Measurements from ENCODE around the gene NPPA. TPM values are rescaled to one million over a fixed set of nuclear protein-coding genes. Genes with fewer than 3 reads are reported as not detected.

Gene NPPA
- polyA plus RNA-seq, 1 of the 3 experiments (the other 2 are of a cell fraction): not detected

Small RNA genes lying within 50 kb of the gene (small RNA-seq; reads per million reads assigned to genes)
- gene RF02156 (0 reads per million in 7 experiments), gene RF02157 (0 reads per million in 7 experiments), gene RF02158 (0 reads per million in 7 experiments)

Other genes with a start within 250 kb of the NPPA start
- gene FBXO2, start 193.4 kb downstream of the NPPA start, polyA plus RNA-seq (2012; rRNA removed): 17.0 and 21.7 TPM in 2 replicates
- gene FBXO44, start 192.9 kb downstream of the NPPA start, polyA plus RNA-seq (2012; rRNA removed): 42.8 and 52.2 TPM in 2 replicates
- gene FBXO6, start 183.6 kb downstream of the NPPA start, polyA plus RNA-seq (2012; rRNA removed): 7.3 and 8.1 TPM in 2 replicates
- 70.0 and 94.0 TPM in 2 replicates for gene MAD2L2, start 166.6 kb downstream of the NPPA start, polyA plus RNA-seq (2012; rRNA removed)
- gene DRAXIN, start 156.1 kb downstream of the NPPA start, polyA plus RNA-seq (2012; rRNA removed): 0.57 and 0.97 TPM in 2 replicates
- gene AGTRAP, start 111.6 kb downstream of the NPPA start, polyA plus RNA-seq (2012; rRNA removed): 45.1 and 66.2 TPM in 2 replicates
- gene C1orf167, start 85.6 kb downstream of the NPPA start, polyA plus RNA-seq (2012; rRNA removed): 0.10 TPM in 1 of 2 replicates, not detected in the other
- gene MTHFR, start 41.8 kb downstream of the NPPA start, polyA plus RNA-seq (2012; rRNA removed): 5.3 and 7.6 TPM in 2 replicates
- 7.4 and 8.3 TPM in 2 replicates for gene CLCN6, start 41.6 kb downstream of the NPPA start, polyA plus RNA-seq (2012; rRNA removed)
- 0.55 and 0.85 TPM in 2 replicates for gene NPPB, start 11.2 kb upstream of the NPPA start, polyA plus RNA-seq (2012; rRNA removed)
- 66.1 and 67.9 TPM in 2 replicates for gene KIAA2013, start 78.6 kb upstream of the NPPA start, polyA plus RNA-seq (2012; rRNA removed)
- 204 and 257 TPM in 2 replicates for gene PLOD1, start 86.9 kb upstream of the NPPA start, polyA plus RNA-seq (2012; rRNA removed)
- 43.2 and 46.1 TPM in 2 replicates for gene MFN2, start 132.7 kb upstream of the NPPA start, polyA plus RNA-seq (2012; rRNA removed)
- 24.0 and 25.6 TPM in 2 replicates for gene MIIP, start 171.7 kb upstream of the NPPA start, polyA plus RNA-seq (2012; rRNA removed)
- gene TNFRSF8, start 215.5 kb upstream of the NPPA start, polyA plus RNA-seq (2012; rRNA removed): 0.07 TPM in 1 of 2 replicates, not detected in the other

All from SK-N-SH (cell line).